Activated CD4-positive, alpha-beta T cell treated with anti-CD3 and anti-CD28 coated beads, Interleukin-2, amount 50 U/mL, for 1 hour (primary cell): ENCODE data around the gene DFFB.
A peak's percentile ranks its signal among the peaks of the same experiment; 100 is the strongest.
"Not testable (repeated sequence)": the region's sequence is repeated elsewhere in the genome, so short reads cannot be mapped to it uniquely, and the experiment has no call there.

Experiments
- DNase-seq: peaks from one replicate; pipeline ENCODE4 v3.0.0-alpha.2; 2020

The DFFB gene

GRCh38 chr1:3910857-3911845 lies 53.9 kb downstream of the DFFB start:
- peak; percentile 79 for DNase-seq

DNA sequence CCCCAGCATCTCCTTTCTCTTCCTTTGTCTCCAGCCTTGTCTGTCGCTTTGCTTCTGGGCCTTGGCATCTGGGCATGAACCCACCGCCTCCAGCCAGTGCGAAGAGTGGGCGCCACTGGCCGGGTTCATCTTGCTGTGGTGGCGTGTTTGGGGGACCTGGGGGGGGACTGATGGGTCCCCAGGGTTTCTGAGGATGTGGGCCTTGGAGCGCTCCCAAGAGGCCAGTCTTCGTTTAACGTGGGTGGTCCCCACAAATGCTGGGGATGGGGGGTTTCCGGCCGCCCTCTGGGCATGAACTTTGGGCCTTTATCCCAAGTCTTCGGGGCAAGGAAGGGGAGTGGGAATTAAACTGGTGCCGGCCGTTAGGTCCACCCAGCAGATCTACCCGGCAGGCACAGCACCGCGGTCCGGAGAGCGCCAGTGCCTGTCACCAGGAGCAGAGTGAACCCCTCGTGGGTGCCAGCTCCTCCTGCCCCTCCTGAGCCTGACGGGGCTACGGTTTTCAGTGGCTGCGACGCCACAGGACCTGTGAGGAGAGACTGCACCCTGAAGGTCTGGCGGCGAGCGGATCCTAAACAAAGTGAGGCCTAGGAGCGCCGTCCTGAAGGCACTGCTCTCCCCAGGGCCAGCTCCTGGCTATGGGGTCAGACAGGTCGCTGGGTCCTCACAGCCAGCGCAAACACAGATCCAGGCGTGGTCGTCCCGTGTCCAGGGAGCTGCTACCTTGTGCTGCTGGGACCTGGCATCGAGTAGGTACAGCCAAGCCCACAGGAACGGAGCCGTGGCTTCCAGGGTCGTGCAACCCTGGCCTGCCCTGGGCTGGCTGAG lies 54.9 kb downstream of the DFFB start:
- DNase-seq, result no peak

DNA sequence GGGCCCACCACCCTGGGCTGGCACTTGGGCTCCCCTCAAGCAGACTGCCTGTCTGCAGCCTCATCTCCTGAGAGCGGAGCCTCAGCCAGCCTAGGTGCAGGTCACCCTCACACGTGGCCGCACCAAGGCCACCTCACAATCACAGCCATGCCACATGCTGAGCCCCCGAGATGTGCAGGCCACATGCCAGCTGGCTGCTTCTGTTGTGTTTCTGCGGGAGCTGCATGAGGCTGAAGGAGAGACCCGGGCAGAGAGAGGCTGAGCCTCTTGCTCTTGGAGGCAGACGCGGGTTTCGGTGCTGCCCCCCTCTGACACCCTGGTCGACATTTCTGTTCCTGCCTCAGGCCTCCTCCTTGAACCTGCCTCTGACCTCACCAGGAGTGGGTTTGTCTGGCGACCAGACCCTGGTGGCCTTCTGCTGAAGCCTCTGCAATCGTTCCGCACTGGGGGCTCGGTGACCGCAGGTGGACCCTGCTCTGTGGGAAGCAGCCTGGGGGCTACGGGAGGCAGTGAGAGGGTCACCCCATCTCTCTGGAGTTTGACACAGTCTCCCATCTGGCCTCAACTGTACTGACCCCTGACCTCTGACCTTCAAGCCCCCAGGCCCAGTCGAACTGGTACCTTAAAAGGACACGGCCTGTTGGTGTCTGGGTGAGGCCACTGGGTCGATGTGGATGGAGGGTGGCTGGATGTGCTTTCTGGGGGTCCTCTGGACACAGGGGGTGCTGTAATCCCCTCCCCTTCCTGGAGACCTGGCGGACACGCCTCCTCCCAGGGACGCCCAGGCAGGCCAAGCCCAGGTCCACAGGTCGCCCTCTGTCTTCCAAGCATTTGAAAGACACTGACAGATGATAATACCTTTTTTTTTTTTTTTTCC lies 55.8 kb downstream of the DFFB start:
- no peak for DNase-seq

GRCh38 chr1:3914331-3914851 lies 57.1 kb downstream of the DFFB start:
- DNase-seq, result no peak

GRCh38 chr1:3914911-3915310 lies 57.6 kb downstream of the DFFB start:
- DNase-seq, result no peak

DNA sequence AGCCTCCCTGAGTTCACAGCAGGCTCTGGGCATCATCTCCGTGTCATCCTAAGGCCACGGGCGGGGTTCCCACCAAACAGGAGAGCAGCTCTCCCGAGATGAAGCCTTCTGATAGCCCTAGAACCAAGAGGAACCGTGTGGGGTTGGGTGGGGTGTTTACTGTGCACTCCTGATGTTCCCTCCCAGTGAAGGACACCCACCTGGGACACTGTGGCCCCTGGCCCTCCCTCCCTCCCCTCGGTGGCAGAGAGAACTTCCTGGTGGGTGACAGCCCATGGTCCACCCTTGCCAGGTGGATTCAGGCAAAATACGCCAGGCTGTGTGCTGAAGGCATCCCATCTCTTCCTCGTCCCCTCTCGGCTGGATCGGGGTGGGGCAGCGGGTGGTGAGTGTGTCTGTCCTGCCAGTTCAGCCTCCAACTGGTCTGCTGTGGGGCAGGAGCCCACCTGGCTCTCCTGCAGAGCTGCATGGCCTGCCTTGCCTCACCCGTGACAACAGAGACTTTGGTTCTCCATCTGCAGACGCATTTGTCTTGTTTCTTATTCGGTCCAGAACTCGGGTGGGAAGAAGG lies 58.4 kb downstream of the DFFB start:
- no peak for DNase-seq

GRCh38 chr1:3917761-3918160 lies 60.5 kb downstream of the DFFB start:
- DNase-seq, result no peak

- not testable (repeated sequence) for DNase-seq
These were observed 61.1 kb downstream of the DFFB start for GRCh38 chr1:3918359-3918758.

DNA sequence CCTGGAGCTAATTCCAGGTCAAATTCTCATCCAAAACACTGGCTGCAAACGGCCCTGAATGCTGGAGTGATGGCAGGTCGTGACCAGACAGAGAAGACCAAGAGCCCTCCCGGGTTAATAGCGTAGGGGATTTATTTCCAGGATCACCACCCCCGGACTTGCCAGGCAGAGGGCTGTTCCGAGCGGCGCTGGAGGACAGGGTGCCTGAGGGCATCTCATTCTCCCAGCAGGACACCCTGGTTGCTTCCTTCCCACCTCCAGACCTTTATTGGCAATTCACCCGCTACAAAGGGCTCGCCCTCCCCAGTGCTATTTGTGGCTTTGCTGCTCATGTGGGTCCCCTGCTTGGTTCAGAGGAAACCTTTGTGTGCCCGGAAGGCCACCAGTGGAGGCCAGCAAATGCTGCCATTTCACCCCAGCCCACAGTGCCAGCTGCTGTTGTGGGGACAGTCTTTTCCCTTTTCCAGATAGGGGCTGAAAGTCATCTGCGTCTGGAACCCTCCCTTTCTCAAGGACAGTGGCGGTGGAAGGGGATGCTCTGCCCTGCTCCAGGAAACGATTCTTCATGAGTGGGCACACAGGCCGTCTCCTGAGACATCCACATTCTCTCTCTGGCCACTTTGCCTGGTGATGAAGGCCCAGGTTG lies 61.8 kb downstream of the DFFB start:
- no peak for DNase-seq

DNA sequence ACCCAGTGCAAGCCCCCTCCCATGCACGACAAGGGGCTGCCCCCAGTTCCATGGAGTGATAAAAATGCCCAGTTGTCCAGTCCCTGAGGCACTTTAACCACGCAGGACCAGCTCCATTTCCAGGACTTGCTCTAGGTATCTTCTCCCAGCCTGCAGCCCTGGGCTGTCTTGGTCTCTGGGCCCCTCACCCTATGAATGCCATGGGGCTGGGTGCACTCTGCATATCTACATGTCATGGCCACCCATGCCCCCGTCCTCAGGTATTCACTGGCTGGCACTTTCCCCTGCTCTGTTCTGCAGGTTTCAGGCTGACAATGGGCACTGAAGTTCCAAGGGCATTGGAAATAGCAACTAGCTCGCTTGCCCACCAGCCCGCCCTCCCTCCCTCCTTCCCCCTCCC lies 62.4 kb downstream of the DFFB start:
- no peak for DNase-seq

DNA sequence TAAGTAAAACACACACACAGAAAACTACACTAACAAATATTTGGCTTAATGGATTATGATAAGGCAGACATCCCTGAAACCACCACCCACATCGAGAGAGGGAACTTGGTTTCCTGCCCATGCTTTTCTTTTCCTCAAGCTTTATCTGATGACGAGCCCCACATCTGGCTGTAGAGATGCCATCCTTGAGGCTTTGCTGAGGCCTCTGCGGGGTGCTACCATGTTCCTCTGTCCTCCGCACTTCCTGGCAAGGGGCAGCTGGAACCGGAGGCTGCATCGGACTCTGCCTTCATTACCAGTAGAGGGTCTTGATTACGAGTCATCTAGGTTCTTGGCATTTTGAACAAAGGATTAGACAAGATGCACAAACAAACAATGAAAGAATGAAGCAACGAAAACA lies 64.5 kb downstream of the DFFB start:
- no peak for DNase-seq

GRCh38 chr1:3922201-3922725 lies 65.0 kb downstream of the DFFB start:
- no peak for DNase-seq

- DNase-seq, result no peak
These were observed 65.6 kb downstream of the DFFB start for GRCh38 chr1:3922851-3923250.

DNA sequence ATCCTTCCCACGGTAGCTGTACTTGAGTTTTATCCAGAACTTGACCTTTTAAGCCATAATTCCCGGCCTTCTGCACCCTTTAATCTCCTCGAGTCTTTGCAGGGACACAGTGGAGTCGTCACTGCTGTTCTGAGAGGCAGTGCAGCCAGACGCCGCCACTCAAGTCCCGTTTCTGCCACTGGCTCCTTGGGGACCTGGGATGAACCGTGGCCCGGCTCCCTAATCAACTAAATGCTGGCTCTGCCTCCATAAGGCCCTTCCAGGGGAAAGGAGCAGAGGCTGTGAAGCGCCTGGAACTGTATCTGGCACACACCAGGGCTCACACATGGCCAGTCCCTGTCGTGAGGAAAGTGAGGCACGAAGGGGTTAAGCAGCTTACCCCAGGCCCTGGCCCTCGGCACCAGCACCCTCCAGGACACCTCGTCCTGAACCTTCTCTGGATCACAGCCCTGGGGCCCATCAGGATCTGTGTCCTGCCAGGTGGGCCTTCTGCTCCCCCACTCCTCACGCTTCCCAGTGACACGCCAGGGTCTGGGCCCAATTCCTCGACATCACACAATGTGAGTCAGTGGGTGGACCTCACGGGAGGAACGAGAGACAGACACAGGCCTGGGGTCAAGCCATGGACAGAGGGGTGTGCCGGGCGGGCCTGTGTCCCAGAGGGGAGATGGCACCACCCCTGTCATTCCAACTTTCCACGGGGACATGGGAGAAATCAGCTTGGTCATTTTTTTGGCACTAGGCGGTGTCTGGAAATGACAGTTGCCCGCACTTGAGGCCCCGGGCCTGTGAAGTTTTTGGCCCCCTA lies 66.3 kb downstream of the DFFB start:
- DNase-seq, result no peak

- DNase-seq, result no peak
These were observed 67.0 kb downstream of the DFFB start for GRCh38 chr1:3924186-3924824.

DNA sequence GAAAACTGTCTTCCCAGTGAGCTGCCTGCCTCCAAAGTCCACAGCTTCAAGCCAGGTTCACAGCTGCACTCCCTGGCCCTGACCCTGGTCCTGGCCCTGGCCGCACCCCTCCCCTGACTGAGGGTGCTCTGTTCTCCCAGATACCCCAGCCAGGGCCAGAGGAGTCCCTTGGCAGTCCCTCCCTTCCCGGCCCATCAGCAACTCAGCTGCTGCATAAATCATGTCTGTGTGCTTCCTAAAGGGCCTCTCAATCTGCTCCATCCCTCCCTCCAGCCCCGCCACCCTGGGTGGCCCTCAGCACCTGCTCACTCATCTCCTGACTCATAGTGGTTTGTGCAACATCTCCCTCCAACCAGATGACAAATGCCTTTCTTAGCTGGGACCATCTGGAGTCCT lies 67.5 kb downstream of the DFFB start:
- no peak for DNase-seq

DNA sequence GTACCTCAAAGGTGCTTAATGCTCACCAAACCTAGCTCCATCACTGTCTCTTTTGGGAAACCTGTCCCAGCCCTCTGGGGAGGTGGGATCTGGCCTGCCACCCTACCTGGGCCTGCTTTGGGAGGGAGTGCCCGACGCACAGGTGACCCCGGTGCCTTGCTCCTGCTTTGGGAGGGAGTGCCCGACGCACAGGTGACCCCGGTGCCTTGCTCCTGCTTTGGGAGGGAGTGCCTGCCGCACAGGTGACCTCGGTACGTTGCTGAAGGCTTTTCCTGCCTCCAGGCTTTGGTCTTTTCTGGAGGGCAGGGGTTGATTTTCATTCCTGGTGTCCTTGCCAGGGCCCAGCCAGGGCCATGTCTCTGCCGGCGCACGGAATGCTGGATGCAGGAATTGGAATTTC lies 68.0 kb downstream of the DFFB start:
- no peak for DNase-seq

GRCh38 chr1:3925762-3926161 lies 68.5 kb downstream of the DFFB start:
- DNase-seq, result no peak

DNA sequence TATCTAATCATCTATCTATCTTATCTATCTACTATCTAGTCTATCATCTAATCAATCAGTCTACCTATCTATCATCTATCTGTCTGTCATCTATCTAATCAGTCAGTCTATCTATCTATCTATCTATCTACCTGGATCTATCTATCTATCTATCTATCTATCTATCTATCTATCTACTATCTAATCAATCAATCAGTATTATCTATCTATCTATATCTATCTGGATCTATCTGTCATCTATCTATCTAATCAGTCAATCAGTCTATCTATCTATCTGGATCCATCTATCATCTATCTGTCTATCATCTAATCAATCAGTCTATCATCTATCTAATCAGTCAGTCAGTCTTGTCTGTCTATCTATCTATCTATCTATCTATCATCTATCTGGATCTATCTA lies 69.7 kb downstream of the DFFB start:
- no peak for DNase-seq

GRCh38 chr1:3928586-3928985 lies 71.3 kb downstream of the DFFB start:
- no peak for DNase-seq
